IMR-90 (cell line): ENCODE results near the gene CCDC69. TPM values are rescaled to one million over a fixed set of nuclear protein-coding genes. Genes with fewer than 3 reads are reported as not detected.
A peak's percentile ranks its signal among the peaks of the same experiment; 100 is the strongest.

ENCODE experiments used
- ATAC-seq: fragments of 200-7000 bp; cut with Tn5 transposase; 2 replicates; pipeline ENCODE4 v1.9.1; 2020; ENCODE audit warnings: low read depth, mild to moderate bottlenecking, moderate library complexity
- BruUV-seq: library from RNA; stranded (reverse); fragments of 400-500 nt; replicated peaks from 2 replicates; lab custom pipeline; 2021; lab: Mats Ljungman, UMichigan
- CTCF ChIA-PET: fragments of 300-600 bp; formaldehyde crosslinking; extraction: SDS; loops from one replicate; lab custom pipeline; 2021; ENCODE audit warnings: antibody characterized with exemption; lab: Yijun Ruan, JAX
- POLR2A ChIA-PET: fragments of 300-600 bp; sonication (Branson Sonifier 250); formaldehyde crosslinking; loops from one replicate; lab custom pipeline; 2022; ENCODE audit warnings: antibody characterized with exemption; ENCODE audit not compliant: unreplicated experiment; lab: Charles Lee
- DNase-seq: peaks from one replicate; pipeline ENCODE4 v3.0.0; 2013
- H2AFZ ChIP-seq: replicated peaks from 2 replicates; pipeline ENCODE3; 2013; ENCODE audit warnings: low read length, mild to moderate bottlenecking; ENCODE audit not compliant: poor library complexity
- H2AK5ac ChIP-seq: 2 replicates; pipeline ENCODE4 v1.6.1; 2013; ENCODE audit warnings: low read depth, low read length, inconsistent platforms
- H2AK9ac ChIP-seq: replicated peaks from 2 replicates; pipeline ENCODE3; 2013; ENCODE audit warnings: mild to moderate bottlenecking, low read depth, low read length, moderate library complexity; ENCODE audit not compliant: poor library complexity
- H2BK120ac ChIP-seq: 2 replicates; pipeline ENCODE4 v1.6.1; 2013; ENCODE audit warnings: low read depth, low read length, inconsistent platforms
- H2BK15ac ChIP-seq: 3 replicates; pipeline ENCODE4 v1.6.1; 2013; ENCODE audit warnings: low read depth, low read length, inconsistent platforms
- H2BK20ac ChIP-seq: 2 replicates; pipeline ENCODE4 v1.6.1; 2013; ENCODE audit warnings: low read depth, mild to moderate bottlenecking, inconsistent platforms, low read length, moderate library complexity
- H2BK5ac ChIP-seq: 2 replicates; pipeline ENCODE4 v1.6.1; 2013; ENCODE audit warnings: mild to moderate bottlenecking, low read depth, low read length, inconsistent platforms; ENCODE audit not compliant: poor library complexity, severe bottlenecking
- H3K14ac ChIP-seq: replicated peaks from 2 replicates; pipeline ENCODE4 v1.6.1; 2013; ENCODE audit warnings: low read depth, low read length, inconsistent platforms
- H3K18ac ChIP-seq: 2 replicates; pipeline ENCODE4 v1.6.1; 2013; ENCODE audit warnings: low read depth, low read length, control low read depth
- H3K23ac ChIP-seq: 2 replicates; pipeline ENCODE4 v1.6.1; 2013; ENCODE audit warnings: low read depth, low read length, inconsistent platforms
- H3K27ac ChIP-seq: 2 replicates; pipeline ENCODE4 v1.5.1; 2013; ENCODE audit warnings: mild to moderate bottlenecking, control low read depth, low read length; ENCODE audit not compliant: insufficient read depth
- H3K27me3 ChIP-seq: 2 replicates; pipeline ENCODE4 v1.6.1; 2013; ENCODE audit warnings: low read length; ENCODE audit not compliant: control insufficient read depth, insufficient read depth
- H3K36me3 ChIP-seq: 2 replicates; pipeline ENCODE4 v1.6.1; 2013; ENCODE audit warnings: low read length, mixed read lengths; ENCODE audit not compliant: control insufficient read depth, insufficient read depth
- H3K4ac ChIP-seq: 2 replicates; pipeline ENCODE4 v1.6.1; 2013; ENCODE audit warnings: low read depth, low read length, inconsistent platforms
- H3K4me1 ChIP-seq: 2 replicates; pipeline ENCODE4 v1.6.1; 2013; ENCODE audit warnings: low read length, mixed read lengths; ENCODE audit not compliant: control insufficient read depth, insufficient read depth
- H3K4me2 ChIP-seq: 2 replicates; pipeline ENCODE4 v1.6.1; 2013; ENCODE audit warnings: low read depth, mild to moderate bottlenecking, control low read depth, low read length, moderate library complexity
- H3K4me3 ChIP-seq: 2 replicates; pipeline ENCODE4 v1.5.1; 2013; ENCODE audit warnings: low read depth, mild to moderate bottlenecking, control low read depth, low read length, moderate library complexity; ENCODE audit not compliant: insufficient read depth
- H3K56ac ChIP-seq: 2 replicates; pipeline ENCODE4 v1.6.1; 2013; ENCODE audit warnings: low read length, inconsistent platforms; ENCODE audit not compliant: insufficient read depth; ENCODE audit errors: extremely low read depth
- H3K79me1 ChIP-seq, 2 experiments: 2 replicates each; pipeline ENCODE4 v1.6.1; 2013; ENCODE audit warnings: low read length in 2 of 2, inconsistent platforms in 1 of 2, low read depth in 1 of 2
- H3K9ac ChIP-seq: 2 replicates; pipeline ENCODE4 v1.6.1; 2013; ENCODE audit warnings: low read depth, low read length, control low read depth
- H3K9me1 ChIP-seq: 2 replicates; pipeline ENCODE4 v1.6.1; 2013; ENCODE audit warnings: low read length, inconsistent platforms; ENCODE audit not compliant: insufficient read depth
- H3K9me3 ChIP-seq: 2 replicates; pipeline ENCODE4 v1.6.1; 2013; ENCODE audit warnings: low read length; ENCODE audit not compliant: control insufficient read depth, insufficient read depth
- H4K20me1 ChIP-seq: 2 replicates; pipeline ENCODE4 v1.6.1; 2013; ENCODE audit warnings: low read length, inconsistent platforms; ENCODE audit not compliant: insufficient read depth
- H4K5ac ChIP-seq: 2 replicates; pipeline ENCODE4 v1.6.1; 2013; ENCODE audit warnings: mild to moderate bottlenecking, low read depth, low read length, control low read depth
- H4K8ac ChIP-seq, 2 experiments: 2 replicates each; pipeline ENCODE4 v1.6.1; 2013; ENCODE audit warnings: low read depth in 2 of 2, low read length in 2 of 2, control low read depth in 1 of 2, inconsistent platforms in 1 of 2
- H4K91ac ChIP-seq: 2 replicates; pipeline ENCODE4 v1.6.1; 2013; ENCODE audit warnings: low read depth, low read length, inconsistent platforms; ENCODE audit not compliant: insufficient read depth
- BHLHE40 ChIP-seq: fragments of 150-350 bp; IDR thresholded peaks from 2 replicates; pipeline ENCODE4 v1.6.1; 2016; ENCODE audit warnings: mild to moderate bottlenecking, low read depth, low read length
- CEBPB ChIP-seq: IDR thresholded peaks from 2 replicates; pipeline ENCODE4 v1.6.1; 2012; ENCODE audit warnings: low read depth, low read length, improper control_type of control experiment
- CHD1 ChIP-seq: IDR thresholded peaks from 2 replicates; pipeline ENCODE4 v1.6.1; 2012; ENCODE audit warnings: low read depth, low read length, improper control_type of control experiment
- CTCF ChIP-seq: conservative IDR thresholded peaks from 2 replicates; pipeline ENCODE4 v1.5.1; 2012; ENCODE audit warnings: mild to moderate bottlenecking, low read depth, low read length, improper control_type of control experiment
- ELK1 ChIP-seq: fragments of 150-350 bp; IDR thresholded peaks from 2 replicates; pipeline ENCODE4 v1.6.1; 2016; ENCODE audit warnings: low read depth, mild to moderate bottlenecking, low read length, moderate library complexity, borderline replicate concordance
- FOS ChIP-seq: fragments of 150-350 bp; IDR thresholded peaks from 2 replicates; pipeline ENCODE4 v1.6.1; 2016; ENCODE audit warnings: low read depth, low read length
- MAFK ChIP-seq: IDR thresholded peaks from 2 replicates; pipeline ENCODE4 v1.6.1; 2012; ENCODE audit warnings: low read depth, low read length, improper control_type of control experiment
- MAZ ChIP-seq: IDR thresholded peaks from 2 replicates; pipeline ENCODE4 v1.6.1; 2012; ENCODE audit warnings: low read depth, mild to moderate bottlenecking, low read length, improper control_type of control experiment, moderate library complexity, borderline replicate concordance
- MXI1 ChIP-seq: IDR thresholded peaks from 2 replicates; pipeline ENCODE4 v1.6.1; 2012; ENCODE audit warnings: low read depth, mild to moderate bottlenecking, low read length, moderate library complexity, borderline replicate concordance
- NFE2L2 ChIP-seq: fragments of 150-350 bp; IDR thresholded peaks from 2 replicates; pipeline ENCODE4 v1.6.1; 2016; ENCODE audit warnings: low read depth, mild to moderate bottlenecking, low read length
- POLR2A ChIP-seq: IDR thresholded peaks from 2 replicates; pipeline ENCODE4 v1.6.1; 2012; ENCODE audit warnings: mild to moderate bottlenecking, low read depth, low read length
- RAD21 ChIP-seq: IDR thresholded peaks from 2 replicates; pipeline ENCODE4 v1.6.1; 2012; ENCODE audit warnings: low read length, improper control_type of control experiment
- RCOR1 ChIP-seq: IDR thresholded peaks from 2 replicates; pipeline ENCODE4 v1.6.1; 2012; ENCODE audit warnings: mild to moderate bottlenecking, low read length, improper control_type of control experiment; ENCODE audit not compliant: insufficient replicate concordance
- RFX5 ChIP-seq: IDR thresholded peaks from 2 replicates; pipeline ENCODE4 v1.8.0; 2012; ENCODE audit warnings: low read depth, mild to moderate bottlenecking, low read length, moderate library complexity
- SMC3 ChIP-seq: fragments of 150-350 bp; IDR thresholded peaks from 2 replicates; pipeline ENCODE4 v1.6.1; 2016; ENCODE audit warnings: low read depth, mild to moderate bottlenecking, antibody characterized with exemption, low read length, moderate library complexity
- USF2 ChIP-seq: fragments of 150-350 bp; IDR thresholded peaks from 2 replicates; pipeline ENCODE4 v1.6.1; 2017; ENCODE audit warnings: mild to moderate bottlenecking, antibody characterized with exemption, low read length, low read depth
- WGBS, 2 experiments: methylation state at CpG; one replicate each; pipeline versions ENCODE4 v1.1.5 to v1.1.7; 2013; ENCODE audit warnings: missing lambda C conversion rate in 2 of 2; ENCODE audit not compliant: insufficient read length in 1 of 2; ENCODE audit errors: extremely low coverage in 2 of 2; 5-methylcytosine and 5-hydroxymethylcytosine counted together
- dilution Hi-C: fragments of 300-500 bp; cut with HindIII; formaldehyde crosslinking; loops from one replicate; pipeline ENCODE4 v1.14.3; 2018; ENCODE audit warnings: low sequenced_read_pairs; ENCODE audit not compliant: unreplicated experiment
- in situ Hi-C: fragments of 300-500 bp; cut with MboI; formaldehyde crosslinking; loops from 3 replicates; pipeline ENCODE4 v1.14.3; 2019; ENCODE audit warnings: low sequenced_read_pairs, inconsistent platforms, mixed read lengths
- intact Hi-C: fragments of 100-400 bp; cut with micrococcal nuclease; formaldehyde crosslinking; loops from 2 replicates; pipeline ENCODE4 v1.10.0; 2022
- polyA plus RNA-seq, 3 experiments: library from polyadenylated mRNA; depleted of rRNA; stranded (reverse); fragments of >200 nt; gene quantifications; 2 replicates each; pipeline ENCODE4 v1.2.3, GENCODE V29; 2012; ENCODE audit warnings: low replicate concordance in 1 of 3
- total RNA-seq: library from RNA; depleted of rRNA; stranded (reverse); fragments of >200 nt; gene quantifications from 2 replicates; pipeline ENCODE4 v1.2.3, GENCODE V29; 2012

CCDC69 gene
- total and polyA plus RNA-seq, 2 of the 4 experiments (the other 2 are of a cell fraction): 0.36 to 0.48 TPM

- Histone ChIP-seq H3K27me3 (no peaks in the 10 kb centered on the region), H4K20me1 (peaks cover 100% of the 10 kb centered on the region), H3K23ac (no peak overlapping the region), H4K8ac (no peak overlapping the region), H4K91ac (no peak overlapping the region), H3K4me1 (peaks cover 2% of the 10 kb centered on the region; the same call in 1 of the 2 replicates), H3K4ac (no peak overlapping the region), H2AFZ (no peak overlapping the region), H3K4me2 (no peak overlapping the region), H4K5ac (no peak overlapping the region), H2AK9ac (peak overlapping the region; percentile 32), H3K18ac (no peak overlapping the region), H2BK120ac (no peak overlapping the region), H3K9ac (no peak overlapping the region), H2AK5ac (no peak overlapping the region), H2BK5ac (no peak overlapping the region), H3K27ac (no peak overlapping the region), H3K4me3 (no peak overlapping the region), H2BK15ac (no peak overlapping the region), H3K9me3 (no peaks in the 10 kb centered on the region), H3K14ac (no peak overlapping the region), H3K56ac (no peak overlapping the region), H2BK20ac (no peak overlapping the region), H3K36me3 (peaks cover 84% of the 10 kb centered on the region), H3K9me1 (peaks cover 48% of the 10 kb centered on the region), H3K79me1 (peaks cover 62 to 100% of the 10 kb centered on the region in 2 experiments)
- no TSS peak for BruUV-seq
- ChIA-PET CTCF (no interaction called here), POLR2A (no interaction called here)
- dilution Hi-C loops (no loop called here), in situ Hi-C loops (loop anchor here (10.0 kb wide), 1 partner anchor 601 kb away; no protein-coding TSS in a partner anchor), intact Hi-C loops (no loop called here)
- ATAC-seq (no peak; the same call in 1 of the 2 replicates), DNase-seq (no peak)
- TF ChIP-seq MXI1 (no peak), MAZ (no peak), RCOR1 (no peak), RAD21 (no peak), POLR2A (no peak), CHD1 (no peak), RFX5 (no peak), USF2 (no peak), NFE2L2 (no peak), ELK1 (no peak), CEBPB (no peak), MAFK (no peak), BHLHE40 (no peak), FOS (no peak), SMC3 (no peak), CTCF (no peak)
- 92% methylated on average over 5 of the region's 7 CpGs; no CpG with 5 or more reads in 1 of the 2 experiments for WGBS, 2 experiments
These were observed 80.2 kb downstream of the CCDC69 start for GRCh38 chr5:151143645-151144044.
